Omental fat pad (tissue), 4 donors: ENCODE data around the gene CLK1. TPM values are rescaled to one million over a fixed set of nuclear protein-coding genes. Genes with fewer than 3 reads are reported as not detected.

ENCODE experiments used
- ATAC-seq: fragments of 150-250 bp; one replicate; pipeline ENCODE4 v1.9.1; 2016; ENCODE audit warnings: mild to moderate bottlenecking, moderate library complexity; ENCODE audit not compliant: low FRiP score
- DNase-seq: peaks from one replicate; pipeline ENCODE4 v3.0.0-alpha.2; 2019; ENCODE audit warnings: low spot score
- total RNA-seq, 4 donors: library from RNA; depleted of rRNA; stranded (reverse); fragments of >200 nt; gene quantifications; one replicate each; pipeline ENCODE4 v1.1.0, GENCODE V29; 2016
- TF ChIP-seq, protein P1 (sequence below), 3 donors: fragments of 450-650 bp; IDR thresholded peaks; one replicate each; pipeline ENCODE4 v1.5.1; 2016 to 2017; ENCODE audit warnings: antibody characterized with exemption in 3 of 3, mild to moderate bottlenecking in 3 of 3, moderate library complexity in 2 of 3

Gene CLK1
- total RNA-seq, 4 donors from 2014 or later, result 115 to 224 (median 126) TPM

DNA sequence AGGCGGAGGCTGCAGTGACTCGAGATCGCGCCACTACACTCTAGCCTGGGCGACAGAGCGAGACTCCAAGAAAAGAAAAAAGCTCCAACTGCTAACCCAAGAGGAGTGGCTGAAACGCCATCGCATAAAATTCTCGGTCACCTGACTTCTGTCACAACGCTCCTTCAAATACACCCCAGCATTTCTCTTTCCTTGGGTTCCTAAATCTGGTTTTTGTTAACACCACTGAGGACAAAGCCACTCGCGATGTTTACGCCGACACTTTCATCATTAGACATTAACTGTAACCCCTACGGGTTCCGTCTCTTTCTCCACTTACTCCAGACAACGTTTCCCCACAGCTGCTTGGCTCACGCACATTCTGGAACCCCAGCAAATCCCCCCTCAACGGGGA is 679 bp downstream of the CLK1 start:
- DNase-seq, result no peak
- no peak for ATAC-seq
- TF ChIP-seq, protein P1, sequence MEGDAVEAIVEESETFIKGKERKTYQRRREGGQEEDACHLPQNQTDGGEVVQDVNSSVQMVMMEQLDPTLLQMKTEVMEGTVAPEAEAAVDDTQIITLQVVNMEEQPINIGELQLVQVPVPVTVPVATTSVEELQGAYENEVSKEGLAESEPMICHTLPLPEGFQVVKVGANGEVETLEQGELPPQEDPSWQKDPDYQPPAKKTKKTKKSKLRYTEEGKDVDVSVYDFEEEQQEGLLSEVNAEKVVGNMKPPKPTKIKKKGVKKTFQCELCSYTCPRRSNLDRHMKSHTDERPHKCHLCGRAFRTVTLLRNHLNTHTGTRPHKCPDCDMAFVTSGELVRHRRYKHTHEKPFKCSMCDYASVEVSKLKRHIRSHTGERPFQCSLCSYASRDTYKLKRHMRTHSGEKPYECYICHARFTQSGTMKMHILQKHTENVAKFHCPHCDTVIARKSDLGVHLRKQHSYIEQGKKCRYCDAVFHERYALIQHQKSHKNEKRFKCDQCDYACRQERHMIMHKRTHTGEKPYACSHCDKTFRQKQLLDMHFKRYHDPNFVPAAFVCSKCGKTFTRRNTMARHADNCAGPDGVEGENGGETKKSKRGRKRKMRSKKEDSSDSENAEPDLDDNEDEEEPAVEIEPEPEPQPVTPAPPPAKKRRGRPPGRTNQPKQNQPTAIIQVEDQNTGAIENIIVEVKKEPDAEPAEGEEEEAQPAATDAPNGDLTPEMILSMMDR (IDR thresholded peaks at IDR 0.05), result no peak

DNA sequence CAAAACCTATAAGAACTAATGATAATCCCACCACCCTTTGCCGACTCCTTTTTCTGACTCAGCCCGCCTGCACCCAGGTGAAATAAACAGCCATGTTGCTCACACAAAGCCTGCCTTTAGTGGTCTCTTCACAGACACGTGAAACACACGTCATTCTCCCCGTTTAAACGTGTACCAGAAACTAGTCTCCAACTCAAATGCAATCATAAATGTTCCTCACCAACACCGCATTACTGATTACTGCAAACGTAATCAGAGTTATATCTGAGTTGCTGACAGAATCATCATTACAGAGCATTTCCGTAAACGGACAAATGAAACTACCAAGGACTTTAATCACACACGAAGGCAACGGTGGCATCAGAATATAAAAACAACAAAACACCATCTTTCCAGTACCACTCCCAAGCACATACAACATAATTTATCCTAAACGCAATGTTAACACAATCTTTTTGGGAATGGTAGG is 1.9 kb downstream of the CLK1 start:
- no peak for DNase-seq
- no peak for ATAC-seq

DNA sequence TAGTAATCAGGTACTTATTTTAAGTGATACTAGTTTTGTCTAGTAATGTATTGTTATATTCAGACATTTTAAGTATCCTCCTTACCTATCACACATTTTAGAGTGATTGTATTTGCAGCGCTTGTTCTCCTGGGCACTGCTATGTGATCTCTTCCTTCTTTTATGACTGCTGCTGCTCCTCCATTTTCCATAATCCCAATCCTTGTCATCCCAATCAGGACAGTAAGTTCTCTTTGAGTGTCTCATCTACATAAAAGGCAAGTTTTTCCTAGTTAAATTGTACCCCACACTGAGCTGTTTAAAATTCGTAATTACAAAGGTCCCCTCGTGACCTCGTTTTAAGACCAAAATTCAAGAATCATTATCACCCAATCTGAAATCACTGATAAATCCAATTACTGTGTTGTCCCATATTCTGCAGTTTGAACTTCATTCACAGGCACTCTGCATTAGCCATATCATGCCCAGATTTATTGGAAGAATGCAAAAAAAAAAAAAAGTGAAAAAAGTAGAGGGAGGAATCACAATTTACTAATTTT is 2.8 kb downstream of the CLK1 start:
- TF ChIP-seq, protein P1 (IDR thresholded peaks at IDR 0.05), result no peak
- ATAC-seq (no peak), DNase-seq (no peak)

More for the DNA sequence above, 1.9 kb downstream of the CLK1 start:
- TF ChIP-seq, protein P1 (IDR thresholded peaks at IDR 0.05), result no peak

DNA sequence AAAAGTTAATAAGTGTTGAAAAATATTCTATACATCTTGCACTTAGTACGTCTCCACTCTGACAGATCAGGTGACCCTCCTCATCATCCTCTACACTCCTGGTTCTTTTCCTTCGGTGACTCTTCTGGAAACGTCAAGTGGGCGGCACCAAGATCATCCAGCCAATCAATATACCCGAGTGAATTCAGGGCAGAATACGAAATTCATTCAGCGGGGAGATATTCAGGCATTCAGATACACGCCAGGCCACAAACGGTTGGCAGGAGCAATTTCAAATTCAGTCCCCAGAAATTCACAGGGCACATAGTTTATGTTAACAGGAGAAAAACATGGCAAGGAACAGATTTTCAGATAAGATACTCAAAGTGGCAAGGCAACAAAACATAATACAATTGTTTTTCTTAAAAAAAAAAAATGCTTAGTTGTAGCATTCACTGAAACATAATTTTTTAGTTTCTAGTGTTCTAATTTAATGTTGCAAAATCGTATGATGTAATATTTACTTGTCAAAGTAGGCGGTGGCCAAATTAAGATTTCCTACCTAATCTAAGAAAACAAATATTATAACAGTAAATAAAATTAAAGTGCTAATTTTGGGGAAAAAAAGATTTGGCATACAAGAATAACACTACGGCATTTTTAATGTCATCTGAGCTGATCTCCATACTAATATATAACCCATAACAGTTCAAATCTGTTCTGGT is 4.2 kb downstream of the CLK1 start:
- ATAC-seq, result no peak
- DNase-seq, result no peak
- TF ChIP-seq, protein P1 (IDR thresholded peaks at IDR 0.05), result no peak

DNA sequence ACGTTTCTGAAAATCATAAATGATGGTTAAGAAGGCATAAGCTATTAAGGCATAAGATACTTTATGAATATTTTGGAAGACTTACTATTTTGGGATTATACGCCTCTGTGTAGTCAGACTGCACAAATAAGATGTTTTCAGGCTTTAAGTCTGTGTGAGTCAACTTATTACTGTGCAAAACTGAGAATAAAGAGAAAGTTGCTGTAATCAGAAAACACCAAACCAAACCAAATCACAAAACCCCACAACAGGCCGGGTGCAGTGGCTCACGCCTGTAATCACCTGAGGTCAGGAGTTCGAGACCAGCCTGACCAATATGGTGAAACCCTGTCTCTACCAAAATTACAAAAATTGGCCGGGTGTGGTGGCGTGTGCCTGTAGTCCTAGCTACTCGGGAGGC is 7.7 kb downstream of the CLK1 start:
- no peak for ATAC-seq
- TF ChIP-seq, protein P1 (IDR thresholded peaks at IDR 0.05), result no peak

DNA sequence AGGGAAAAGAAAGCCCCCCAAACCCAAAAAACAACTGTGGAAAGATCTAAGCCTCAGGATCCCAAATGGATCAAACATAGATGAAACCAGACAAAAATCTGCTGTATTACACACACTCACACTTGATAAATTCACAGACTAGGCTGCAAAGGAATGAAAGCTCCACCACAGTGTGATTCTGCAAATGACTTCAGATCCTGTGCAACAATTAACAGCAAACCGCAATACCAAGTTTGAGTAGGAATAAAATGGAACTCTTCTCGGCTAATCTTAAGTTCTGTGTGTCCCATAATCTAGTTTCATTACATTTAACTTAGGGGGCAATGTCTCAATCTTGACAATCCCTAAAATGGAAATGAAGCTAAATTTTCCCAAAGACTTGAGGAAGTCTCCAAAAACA is 11.9 kb downstream of the CLK1 start:
- TF ChIP-seq, protein P1 (IDR thresholded peaks at IDR 0.05), result no peak
- DNase-seq (no peak), ATAC-seq (no peak)

More for the DNA sequence above, 7.7 kb downstream of the CLK1 start:
- no peak for DNase-seq
